Adrenal gland (tissue), 5 donors: ENCODE data around the gene PCGF2.

Source experiments
- POLR2A ChIP-seq, 2 donors: fragments of 450-650 bp; IDR thresholded peaks; one replicate each; pipeline ENCODE4 v1.6.1; 2017; ENCODE audit warnings: antibody characterized with exemption in 2 of 2, mild to moderate bottlenecking in 2 of 2, moderate library complexity in 1 of 2
- TF ChIP-seq, protein P1 (sequence below), 6 experiments: fragments of 450-650 bp in 4 of 6; fragments of 200-600 bp in 2 of 6; sonication (generic) in 1 of 6; IDR thresholded peaks; 1 replicate in 5 of 6; 2 replicates in 1 of 6; pipeline versions ENCODE4 v1.5.1 to v1.8.0; 2016 to 2021; ENCODE audit warnings: antibody characterized with exemption in 6 of 6, mild to moderate bottlenecking in 2 of 6, moderate library complexity in 1 of 6
- donor health status: DM: no; HTN: no; CAD: no.

DNA sequence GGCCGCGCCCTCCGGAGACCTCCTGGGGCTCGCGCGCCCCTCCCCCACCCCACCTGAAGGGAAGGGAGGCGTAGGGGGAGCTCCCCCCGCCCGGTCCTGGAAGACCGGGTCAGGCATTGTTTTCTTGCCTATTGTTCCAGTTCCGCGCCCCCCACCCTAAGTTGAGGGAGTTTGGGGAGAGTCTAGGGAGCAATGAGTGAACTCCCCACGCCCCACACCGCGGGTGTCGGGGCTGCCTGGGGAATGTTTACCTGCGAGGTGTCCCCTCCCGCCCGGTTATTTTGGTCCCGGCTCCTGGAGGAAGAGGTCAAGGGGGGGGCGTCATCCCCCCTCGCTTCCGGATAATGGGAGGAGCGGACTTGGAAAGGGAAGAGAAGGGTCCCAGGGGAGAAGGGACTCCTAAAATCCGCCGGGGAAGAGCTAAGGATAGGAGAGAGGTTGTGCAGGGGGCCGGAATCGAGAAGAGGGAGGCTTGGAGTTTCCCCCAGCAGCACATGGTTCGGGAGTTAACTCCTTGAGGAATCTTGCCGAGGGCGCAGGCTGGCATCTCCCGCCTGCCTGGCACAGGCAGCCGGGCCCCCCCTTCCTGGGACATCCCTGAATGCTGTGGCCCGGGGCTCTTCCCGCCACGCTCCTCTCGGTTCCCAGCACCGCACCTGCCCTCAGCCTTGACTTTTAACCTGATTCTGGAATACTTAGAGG is 42.2 kb downstream of the PCGF2 start:
- peak in 1 of 2 donors; percentile 16 for TF ChIP-seq POLR2A (IDR thresholded peaks at IDR 0.05)
- TF ChIP-seq, protein P1, sequence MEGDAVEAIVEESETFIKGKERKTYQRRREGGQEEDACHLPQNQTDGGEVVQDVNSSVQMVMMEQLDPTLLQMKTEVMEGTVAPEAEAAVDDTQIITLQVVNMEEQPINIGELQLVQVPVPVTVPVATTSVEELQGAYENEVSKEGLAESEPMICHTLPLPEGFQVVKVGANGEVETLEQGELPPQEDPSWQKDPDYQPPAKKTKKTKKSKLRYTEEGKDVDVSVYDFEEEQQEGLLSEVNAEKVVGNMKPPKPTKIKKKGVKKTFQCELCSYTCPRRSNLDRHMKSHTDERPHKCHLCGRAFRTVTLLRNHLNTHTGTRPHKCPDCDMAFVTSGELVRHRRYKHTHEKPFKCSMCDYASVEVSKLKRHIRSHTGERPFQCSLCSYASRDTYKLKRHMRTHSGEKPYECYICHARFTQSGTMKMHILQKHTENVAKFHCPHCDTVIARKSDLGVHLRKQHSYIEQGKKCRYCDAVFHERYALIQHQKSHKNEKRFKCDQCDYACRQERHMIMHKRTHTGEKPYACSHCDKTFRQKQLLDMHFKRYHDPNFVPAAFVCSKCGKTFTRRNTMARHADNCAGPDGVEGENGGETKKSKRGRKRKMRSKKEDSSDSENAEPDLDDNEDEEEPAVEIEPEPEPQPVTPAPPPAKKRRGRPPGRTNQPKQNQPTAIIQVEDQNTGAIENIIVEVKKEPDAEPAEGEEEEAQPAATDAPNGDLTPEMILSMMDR (IDR thresholded peaks at IDR 0.05), result no peak
